NCI-H2196 treated with DMSO at 0.1 percent for 48 hours (cell line): Measurements from ENCODE around the gene CDH4.

Experiments used
- DNase-seq: peaks from one replicate; lab custom pipeline; 2025; ENCODE audit not compliant: unreplicated experiment; lab: John Stamatoyannopoulos, UW

Gene CDH4

DNA sequence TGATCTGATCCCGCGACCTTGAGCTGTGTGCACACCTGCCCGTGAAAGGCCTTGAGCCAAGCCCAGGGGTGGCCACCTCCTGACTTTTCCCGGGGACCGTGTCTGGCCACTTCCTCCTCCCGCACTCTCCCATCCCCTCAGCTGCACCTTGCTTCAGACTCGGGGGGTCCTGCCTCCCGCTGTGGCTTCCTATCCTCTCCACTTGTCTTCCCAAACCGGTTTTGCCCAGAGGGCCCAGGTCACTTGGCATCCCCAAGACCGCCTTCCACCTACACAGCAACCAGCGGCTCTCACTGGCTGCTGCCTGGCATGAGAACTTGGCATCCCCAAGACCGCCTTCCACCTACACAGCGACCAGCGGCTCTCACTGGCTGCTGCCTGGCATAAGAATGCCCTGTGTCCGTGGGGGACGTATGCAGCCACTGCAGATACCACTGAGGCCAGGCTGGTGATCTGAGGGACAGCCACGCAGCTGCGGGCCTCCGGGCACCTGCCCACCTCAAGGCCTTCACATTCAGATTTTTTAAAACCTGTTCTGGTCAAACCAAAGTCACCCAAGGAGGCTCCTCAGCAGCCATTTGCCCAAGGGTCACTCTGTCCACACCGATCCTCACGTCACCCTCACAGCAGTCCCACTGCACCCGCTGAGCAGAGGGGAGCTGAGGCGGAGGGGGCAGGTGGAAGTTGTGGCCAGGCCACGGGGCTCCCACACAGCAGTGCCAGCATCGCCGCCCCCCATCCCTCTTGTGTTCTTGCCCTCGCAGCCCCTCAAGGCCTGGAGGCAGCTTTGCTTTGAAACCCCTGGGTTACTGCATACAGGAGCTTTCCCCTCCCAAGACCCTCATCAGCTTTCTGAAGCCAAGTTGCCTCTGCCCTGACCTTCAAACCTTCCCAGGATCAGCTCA lies 568.1 kb downstream of the CDH4 start:
- DNase-seq = no peak

- no peak for DNase-seq
Observed at GRCh38 chr20:61821735-61822134, 569.7 kb downstream of the CDH4 start.

- no peak for DNase-seq
Observed at GRCh38 chr20:61822396-61822795, 570.3 kb downstream of the CDH4 start.

- DNase-seq = no peak
Observed at GRCh38 chr20:61823242-61823641, 571.2 kb downstream of the CDH4 start.

DNA sequence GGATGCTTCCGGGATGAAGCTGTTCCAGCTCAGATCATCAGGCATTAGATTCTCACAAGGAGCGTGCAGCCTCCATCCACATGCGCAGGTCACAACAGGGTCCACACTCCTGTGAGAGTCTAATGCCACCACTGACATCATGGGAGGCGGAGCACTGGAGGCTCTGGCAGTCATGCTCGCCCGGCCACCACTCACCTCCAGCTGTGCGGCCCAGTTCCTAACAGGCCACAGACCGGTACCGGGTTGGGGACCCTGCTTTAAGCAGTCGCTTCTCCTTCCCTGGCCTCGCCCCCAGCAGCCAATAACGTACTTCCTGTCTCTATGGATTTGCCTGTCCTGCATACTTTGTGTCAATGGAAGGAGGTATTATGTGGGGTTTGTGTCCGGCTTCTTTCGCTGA lies 576.8 kb downstream of the CDH4 start:
- DNase-seq = no peak

- DNase-seq = no peak
Observed at GRCh38 chr20:61829526-61829925, 577.5 kb downstream of the CDH4 start.

GRCh38 chr20:61830241-61830930 lies 578.3 kb downstream of the CDH4 start:
- no peak for DNase-seq

- no peak for DNase-seq
Observed at GRCh38 chr20:61830991-61831390, 578.9 kb downstream of the CDH4 start.

DNA sequence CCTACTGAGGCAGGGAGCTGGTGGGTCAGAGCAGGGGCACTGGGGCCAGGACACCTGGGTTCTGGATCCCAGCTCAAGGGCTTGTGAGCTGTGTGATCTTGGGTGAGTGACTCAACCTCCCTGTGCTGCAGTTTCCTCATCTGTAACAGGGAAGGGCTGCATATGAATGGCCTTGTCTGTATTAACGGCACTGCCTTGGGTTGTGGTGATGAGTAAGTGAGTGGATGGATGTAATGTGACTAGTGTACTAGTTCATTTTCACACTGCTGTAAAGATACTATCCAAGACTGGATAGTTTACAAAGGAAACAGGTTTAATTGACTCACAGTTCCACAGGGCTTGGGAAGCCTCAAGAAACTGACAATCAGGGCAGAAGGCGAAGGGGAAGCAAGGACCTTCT lies 580.1 kb downstream of the CDH4 start:
- no peak for DNase-seq

- no peak for DNase-seq
Observed at GRCh38 chr20:61833807-61834610, 581.9 kb downstream of the CDH4 start.

- no peak for DNase-seq
Observed at GRCh38 chr20:61835301-61835700, 583.2 kb downstream of the CDH4 start.

- no peak for DNase-seq
Observed at GRCh38 chr20:61835791-61836350, 583.8 kb downstream of the CDH4 start.

DNA sequence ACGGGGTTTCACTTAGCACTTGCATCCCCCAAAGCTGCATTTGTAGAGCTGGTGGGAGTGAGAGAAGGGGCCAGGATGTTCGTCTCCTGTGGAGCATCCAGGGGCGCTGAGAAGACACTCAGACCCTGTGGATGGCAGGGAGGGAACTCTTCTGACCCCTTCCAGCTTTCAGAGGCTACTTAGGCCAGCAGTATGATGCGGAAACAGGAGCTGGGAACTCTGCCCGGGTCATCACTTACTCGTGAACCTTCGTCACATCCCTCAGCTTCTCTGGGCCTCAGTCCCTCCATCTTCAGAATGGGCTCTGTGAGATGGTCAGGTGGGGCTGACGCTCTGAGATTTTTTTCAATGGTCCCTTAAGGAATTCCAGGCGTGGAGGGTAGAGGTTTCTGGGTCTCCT lies 585.1 kb downstream of the CDH4 start:
- DNase-seq = no peak

GRCh38 chr20:61839223-61839911 lies 587.3 kb downstream of the CDH4 start:
- DNase-seq = no peak

GRCh38 chr20:61839912-61840778 lies 588.1 kb downstream of the CDH4 start:
- no peak for DNase-seq

- DNase-seq = no peak
Observed at GRCh38 chr20:61840779-61841455, 588.9 kb downstream of the CDH4 start.

DNA sequence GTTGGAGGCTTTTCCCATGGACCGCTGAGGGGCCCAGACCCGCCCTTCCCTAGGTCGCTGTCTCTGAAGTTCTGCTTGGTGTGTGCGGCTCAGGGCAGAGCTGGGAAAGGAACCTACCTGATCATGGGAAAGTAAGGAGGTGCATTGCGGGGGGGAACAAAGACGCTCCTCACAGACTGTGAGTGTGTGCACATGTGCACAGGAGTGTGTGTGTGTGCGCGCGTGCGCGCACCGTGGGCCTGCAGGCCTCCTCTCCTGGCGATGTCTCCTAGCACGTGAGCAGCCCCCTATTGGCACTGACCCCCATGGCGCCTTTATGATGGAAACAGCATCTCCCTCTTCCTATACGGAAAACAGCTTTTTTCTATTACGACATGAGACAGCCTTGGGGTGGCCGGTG lies 589.5 kb downstream of the CDH4 start:
- no peak for DNase-seq

GRCh38 chr20:61841966-61842365 lies 589.9 kb downstream of the CDH4 start:
- DNase-seq = no peak

- no peak for DNase-seq
Observed at GRCh38 chr20:61844621-61845020, 592.6 kb downstream of the CDH4 start.
